Measurements from ENCODE around the gene AGER. TPM values are rescaled to one million over a fixed set of nuclear protein-coding genes. Genes with fewer than 3 reads are reported as not detected.

The AGER gene
- total RNA-seq, 1 experiment from 2014 or later = 14.3 TPM

DNA sequence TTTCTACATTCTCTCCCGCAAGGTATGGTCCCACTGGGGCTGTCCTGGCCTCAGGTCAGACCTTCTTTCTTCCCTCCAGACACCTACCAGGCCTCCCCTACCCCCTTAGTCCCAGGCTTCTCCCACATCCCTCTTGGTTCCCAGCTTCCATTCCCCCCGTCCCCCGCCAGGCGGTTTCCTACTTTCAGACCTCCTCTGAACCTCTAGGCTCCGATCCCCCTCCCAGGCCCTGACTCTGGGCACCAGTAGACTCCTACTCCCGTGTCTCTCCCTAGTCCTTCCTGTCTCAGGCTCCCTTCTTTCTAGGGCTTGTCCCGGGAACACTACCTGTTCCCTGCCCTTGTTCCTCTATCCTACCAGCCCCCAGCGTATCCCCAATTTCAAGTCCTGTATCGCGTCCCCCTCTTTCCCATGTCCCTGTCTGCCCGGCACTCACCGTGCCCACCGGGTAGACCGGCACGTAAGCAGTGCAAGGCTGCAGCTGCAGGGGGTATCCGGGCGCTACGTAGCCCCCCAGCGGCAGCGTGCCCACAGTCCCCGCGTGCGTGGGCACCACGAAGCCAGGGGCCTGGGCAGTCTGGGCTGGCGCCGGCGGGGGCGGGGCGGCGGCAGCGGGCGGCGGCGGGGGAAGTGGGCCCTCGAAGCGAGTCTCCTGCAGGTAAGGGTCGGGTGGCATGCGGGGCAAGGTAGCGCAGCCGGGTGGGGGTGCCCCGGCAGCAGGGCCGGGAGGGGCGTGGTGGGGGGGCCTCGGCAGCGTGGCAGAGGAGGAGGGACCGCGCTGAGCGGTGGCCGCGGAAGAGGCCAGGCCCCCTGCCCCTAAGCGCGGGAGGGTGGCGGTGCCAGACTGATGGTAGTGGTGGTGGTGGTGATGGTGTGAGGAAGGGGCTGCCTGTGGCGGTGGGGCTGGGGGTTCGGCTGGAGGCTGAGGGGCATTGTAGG lies 33.9 kb downstream of the AGER start:
- H3K23ac ChIP-seq (ENCODE audit: insufficient read length, low read depth, low read length) = no peak overlapping the region
- H4K8ac ChIP-seq (replicated peaks; ENCODE audit: insufficient read length, low read depth, low read length) = no peak overlapping the region
- H2BK20ac ChIP-seq (ENCODE audit: low read depth, low read length, poor library complexity, severe bottlenecking) = no peak overlapping the region
- no peak overlapping the region for H2AK5ac ChIP-seq (ENCODE audit: insufficient read length, low read length)
- H2BK120ac ChIP-seq (ENCODE audit: low read depth, low read length, poor library complexity, severe bottlenecking) = no peak overlapping the region
- no peak overlapping the region for H3K9ac ChIP-seq (ENCODE audit: extremely low read depth, insufficient read length, low read length)
- H3K27me3 ChIP-seq (ENCODE audit: insufficient read depth, low read length) = no peaks in the 10 kb centered on the region; the same call in 1 of the 2 replicates
- H3K27ac ChIP-seq (ENCODE audit: insufficient read length, low read depth, low read length) = no peak overlapping the region
- H3K79me2 ChIP-seq (ENCODE audit: insufficient read depth, low read length) = no peaks in the 10 kb centered on the region
- H3K4me3 Mint-ChIP-seq = peak overlapping the region in 1 of 2 experiments; percentile 98; a peak in 3 of 5 replicates
- H2AFZ ChIP-seq (ENCODE audit: low read length) = peak overlapping the region; percentile 46
- H4K5ac ChIP-seq (ENCODE audit: insufficient read length, low read depth, low read length) = no peak overlapping the region
- H3T11ph ChIP-seq (ENCODE audit: low read length) = no peak overlapping the region
- H3K4ac ChIP-seq (ENCODE audit: low read depth, low read length) = no peak overlapping the region
- TF ChIP-seq, protein P1, sequence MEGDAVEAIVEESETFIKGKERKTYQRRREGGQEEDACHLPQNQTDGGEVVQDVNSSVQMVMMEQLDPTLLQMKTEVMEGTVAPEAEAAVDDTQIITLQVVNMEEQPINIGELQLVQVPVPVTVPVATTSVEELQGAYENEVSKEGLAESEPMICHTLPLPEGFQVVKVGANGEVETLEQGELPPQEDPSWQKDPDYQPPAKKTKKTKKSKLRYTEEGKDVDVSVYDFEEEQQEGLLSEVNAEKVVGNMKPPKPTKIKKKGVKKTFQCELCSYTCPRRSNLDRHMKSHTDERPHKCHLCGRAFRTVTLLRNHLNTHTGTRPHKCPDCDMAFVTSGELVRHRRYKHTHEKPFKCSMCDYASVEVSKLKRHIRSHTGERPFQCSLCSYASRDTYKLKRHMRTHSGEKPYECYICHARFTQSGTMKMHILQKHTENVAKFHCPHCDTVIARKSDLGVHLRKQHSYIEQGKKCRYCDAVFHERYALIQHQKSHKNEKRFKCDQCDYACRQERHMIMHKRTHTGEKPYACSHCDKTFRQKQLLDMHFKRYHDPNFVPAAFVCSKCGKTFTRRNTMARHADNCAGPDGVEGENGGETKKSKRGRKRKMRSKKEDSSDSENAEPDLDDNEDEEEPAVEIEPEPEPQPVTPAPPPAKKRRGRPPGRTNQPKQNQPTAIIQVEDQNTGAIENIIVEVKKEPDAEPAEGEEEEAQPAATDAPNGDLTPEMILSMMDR (conservative IDR thresholded peaks at IDR 0.05) = no peak
- no peaks in the 10 kb centered on the region for H3K79me1 ChIP-seq (ENCODE audit: insufficient read depth, low read depth, low read length, poor library complexity, severe bottlenecking)
- no peak overlapping the region for H4K91ac ChIP-seq (ENCODE audit: insufficient read length, low read depth, low read length)
- peak; percentile 75 for DNase-seq
- H2BK12ac ChIP-seq (ENCODE audit: insufficient read length, low read depth, low read length) = no peak overlapping the region
- H3K4me2 ChIP-seq (ENCODE audit: insufficient read depth, insufficient read length, low read length) = peak overlapping the region; percentile 81
- no peaks in the 10 kb centered on the region; a peak in 1 of 5 replicates for H3K9me3 Mint-ChIP-seq
- no peak overlapping the region for H2BK15ac ChIP-seq (ENCODE audit: low read depth, low read length)
- H3K9me3 ChIP-seq (ENCODE audit: control insufficient read depth, low read depth, low read length) = no peaks in the 10 kb centered on the region
- no peak overlapping the region for H2BK5ac ChIP-seq (ENCODE audit: insufficient read length, low read length)
- peaks cover under 1 to 9% (median 4%) of the 10 kb centered on the region in 3 experiments; a peak in 4 of 7 replicates for H3K36me3 Mint-ChIP-seq (ENCODE audit: insufficient read depth in 1 of 3, low read depth in 3 of 3)
- H3K56ac ChIP-seq (ENCODE audit: insufficient read length, low read depth, low read length) = no peak overlapping the region
- peaks cover 46 to 69% of the 10 kb centered on the region in 2 experiments for H3K4me1 Mint-ChIP-seq
- no peaks in the 10 kb centered on the region for H4K20me1 ChIP-seq (ENCODE audit: control insufficient read depth, insufficient read depth, insufficient read length)
- peaks cover 9% of the 10 kb centered on the region for H3K4me1 ChIP-seq (ENCODE audit: insufficient read depth, low read length)
- peak overlapping the region in 1 of 3 experiments; percentile 61; a peak in 3 of 7 replicates for H3K27ac Mint-ChIP-seq
- peaks cover 4% of the 10 kb centered on the region for H3K27me3 Mint-ChIP-seq (ENCODE audit: low read depth)
- peaks cover 41% of the 10 kb centered on the region for H3K23me2 ChIP-seq (ENCODE audit: insufficient read length, low read depth, low read length, poor library complexity, severe bottlenecking)
- H3K14ac ChIP-seq (ENCODE audit: insufficient read depth, low read length) = no peak overlapping the region
- no CpG with 5 or more reads among the region's 55 CpGs for WGBS (ENCODE audit: extremely low coverage, insufficient read length, low lambda C conversion rate)
- H3K18ac ChIP-seq (ENCODE audit: insufficient read length, low read depth, low read length) = no peak overlapping the region
